ENCODE data around the gene POLRMT.
"Not testable (repeated sequence)": the region's sequence is repeated elsewhere in the genome, so short reads cannot be mapped to it uniquely, and the experiment has no call there.

Gene POLRMT

GRCh38 chr19:593055-593454 lies 40.3 kb downstream of the POLRMT start:
- DNase-seq (ENCODE audit: low read depth): no peak

- no peak for DNase-seq (ENCODE audit: low read depth)
Measured at GRCh38 chr19:592101-592500, 41.2 kb downstream of the POLRMT start.

GRCh38 chr19:591099-591958 lies 42.0 kb downstream of the POLRMT start:
- no peak for DNase-seq (ENCODE audit: low read depth)

GRCh38 chr19:590750-591098 lies 42.6 kb downstream of the POLRMT start:
- DNase-seq (ENCODE audit: low read depth): no peak

- no peak for DNase-seq (ENCODE audit: low read depth)
Measured at GRCh38 chr19:590396-590745, 43.0 kb downstream of the POLRMT start.

GRCh38 chr19:589693-590395 lies 43.5 kb downstream of the POLRMT start, which contains the start of gene HCN2:
HCN2 (plus strand) TSS chr19:589881; CDS start chr19:589946, 65 bp downstream.
- DNase-seq (ENCODE audit: low read depth): no peak

GRCh38 chr19:588741-589692 lies 44.3 kb downstream of the POLRMT start:
- no peak for DNase-seq (ENCODE audit: low read depth)

- DNase-seq (ENCODE audit: low read depth): no peak
Measured at GRCh38 chr19:588093-588740, 45.1 kb downstream of the POLRMT start.

- no peak for DNase-seq (ENCODE audit: low read depth)
Measured at GRCh38 chr19:585551-586110, 47.7 kb downstream of the POLRMT start.

GRCh38 chr19:585146-585545 lies 48.2 kb downstream of the POLRMT start:
- DNase-seq (ENCODE audit: low read depth): not testable (repeated sequence)

GRCh38 chr19:584240-585001 lies 48.9 kb downstream of the POLRMT start:
- DNase-seq (ENCODE audit: low read depth): peak; percentile 46

GRCh38 chr19:583968-584239 lies 49.4 kb downstream of the POLRMT start:
- DNase-seq (ENCODE audit: low read depth): no peak

GRCh38 chr19:583198-583967 lies 50.0 kb downstream of the POLRMT start:
- no peak for DNase-seq (ENCODE audit: low read depth)

GRCh38 chr19:582497-583197 lies 50.7 kb downstream of the POLRMT start:
- no peak for DNase-seq (ENCODE audit: low read depth)

- no peak for DNase-seq (ENCODE audit: low read depth)
Measured at GRCh38 chr19:581399-582111, 51.8 kb downstream of the POLRMT start.

GRCh38 chr19:580274-580835 lies 53.0 kb downstream of the POLRMT start:
- DNase-seq (ENCODE audit: low read depth): no peak

- DNase-seq (ENCODE audit: low read depth): no peak
Measured at GRCh38 chr19:579842-580155, 53.5 kb downstream of the POLRMT start.

GRCh38 chr19:579111-579841 lies 54.1 kb downstream of the POLRMT start:
- no peak for DNase-seq (ENCODE audit: low read depth)
